H1 (cell line): ENCODE measurements around the gene ARTN. TPM values are rescaled to one million over a fixed set of nuclear protein-coding genes. Genes with fewer than 3 reads are reported as not detected.

Experiments used
- ATF2 ChIP-seq: IDR thresholded peaks from 2 replicates; pipeline ENCODE4 v1.6.1; 2012; ENCODE audit warnings: low read length, inconsistent platforms
- CEBPB ChIP-seq: IDR thresholded peaks from 2 replicates; pipeline ENCODE4 v1.6.1; 2012; ENCODE audit warnings: low read depth, low read length
- CHD1 ChIP-seq: IDR thresholded peaks from 2 replicates; pipeline ENCODE4 v1.6.1; 2012; ENCODE audit warnings: low read depth, low read length, improper control_type of control experiment
- CTBP2 ChIP-seq: IDR thresholded peaks from 2 replicates; pipeline ENCODE4 v1.7.0; 2011; ENCODE audit warnings: borderline replicate concordance, mild to moderate bottlenecking, moderate library complexity, mixed read lengths, low read length; ENCODE audit not compliant: insufficient read depth, insufficient read length
- EZH2 ChIP-seq: fragments of 200-600 bp; sonication (generic); IDR thresholded peaks from 2 replicates; pipeline ENCODE4 v1.7.1; 2012; ENCODE audit warnings: low read depth, mild to moderate bottlenecking, moderate library complexity, low read length, inconsistent platforms; ENCODE audit not compliant: severe bottlenecking
- GABPA ChIP-seq: IDR thresholded peaks from 2 replicates; pipeline ENCODE4 v1.6.1; 2011; ENCODE audit warnings: mild to moderate bottlenecking, low read length, moderate library complexity, borderline replicate concordance; ENCODE audit not compliant: insufficient read depth
- HDAC2 ChIP-seq, 2 experiments: fragments of 300-600 bp in 1 of 2; sonication (generic) in 1 of 2; IDR thresholded peaks; 2 replicates each; pipeline ENCODE4 v1.6.1; 2011 to 2012; ENCODE audit warnings: low read depth in 2 of 2, low read length in 2 of 2, mild to moderate bottlenecking in 2 of 2, moderate library complexity in 2 of 2, borderline replicate concordance in 1 of 2, inconsistent platforms in 1 of 2
- KDM1A ChIP-seq: fragments of 200-600, 300-600 bp; sonication (generic); IDR thresholded peaks from 2 replicates; pipeline ENCODE4 v1.7.1; 2016; ENCODE audit warnings: mild to moderate bottlenecking, low read length, borderline replicate concordance
- NRF1 ChIP-seq: IDR thresholded peaks from 2 replicates; pipeline ENCODE4 v1.6.1; 2011; ENCODE audit warnings: mild to moderate bottlenecking, low read depth, low read length, improper control_type of control experiment
- POLR2A ChIP-seq, 2 experiments: IDR thresholded peaks; 1 replicate in 1 of 2; 2 replicates in 1 of 2; pipeline ENCODE4 v1.6.1; 2011; ENCODE audit warnings: low read depth in 2 of 2, low read length in 2 of 2, mild to moderate bottlenecking in 2 of 2; ENCODE audit errors: control extremely low read depth in 1 of 2
- RXRA ChIP-seq: IDR thresholded peaks from 2 replicates; pipeline ENCODE4 v1.6.1; 2011; ENCODE audit warnings: low read depth, mild to moderate bottlenecking, low read length, moderate library complexity; ENCODE audit not compliant: insufficient read depth
- SIN3A ChIP-seq, 2 experiments: IDR thresholded peaks in 1 of 2; conservative IDR thresholded peaks in 1 of 2; 2 replicates each; pipeline ENCODE4 v1.6.1; 2011 to 2012; ENCODE audit warnings: low read length in 2 of 2, improper control_type of control experiment in 1 of 2, low read depth in 1 of 2, mild to moderate bottlenecking in 1 of 2
- SIX5 ChIP-seq: IDR thresholded peaks from 2 replicates; pipeline ENCODE4 v1.6.1; 2011; ENCODE audit warnings: mild to moderate bottlenecking, low read depth, low read length
- SUZ12 ChIP-seq: fragments of 200-600 bp; sonication (generic); IDR thresholded peaks from 2 replicates; pipeline ENCODE4 v1.6.1; 2012; ENCODE audit warnings: mild to moderate bottlenecking, inconsistent platforms, low read length, moderate library complexity, mixed read lengths
- YY1 ChIP-seq: IDR thresholded peaks from 2 replicates; pipeline ENCODE4 v1.6.1; 2011; ENCODE audit warnings: low read depth, mild to moderate bottlenecking, low read length
- polyA plus RNA-seq, 7 experiments: library from polyadenylated mRNA; depleted of rRNA in 3 of 7; stranded (reverse) in 5 of 7; unstranded in 2 of 7; fragments of >200 nt in 5 of 7; fragments of 200-250 nt in 2 of 7; gene quantifications; 1 replicate in 5 of 7; 2 replicates in 1 of 7; 4 replicates in 1 of 7; pipeline versions ENCODE4 v1.2.1 to v1.2.3, GENCODE V29; 2011 to 2013; ENCODE audit warnings: missing spikeins in 2 of 7, mixed read lengths in 2 of 7
- total RNA-seq: library from RNA; stranded (reverse); fragmentation: NEBNext Ultra II Directional; extraction: Animal tissue kit (Norgen Biotek cat#: 25700); gene quantifications from 2 replicates; pipeline ENCODE4 v1.2.1, GENCODE V29; 2021
- TF ChIP-seq, protein P1 (sequence below): IDR thresholded peaks from 2 replicates; pipeline ENCODE4 v1.6.1; 2012; ENCODE audit warnings: inconsistent platforms
- TF ChIP-seq, protein P2 (sequence below), 3 experiments: IDR thresholded peaks; 1 replicate in 2 of 3; 2 replicates in 1 of 3; pipeline versions ENCODE4 v1.5.1 to v1.6.1; 2011; ENCODE audit warnings: low read length in 3 of 3, mild to moderate bottlenecking in 3 of 3, inconsistent platforms in 2 of 3, low read depth in 1 of 3, moderate library complexity in 1 of 3; ENCODE audit not compliant: insufficient read depth in 1 of 3; ENCODE audit errors: control extremely low read depth in 1 of 3
- TF ChIP-seq, protein P3 (sequence below): IDR thresholded peaks from 2 replicates; pipeline ENCODE4 v1.6.1; 2012; ENCODE audit warnings: inconsistent platforms

Gene ARTN
- total and polyA plus RNA-seq, 2 of the 8 experiments (the other 6 are each of a cell fraction or from before 2014, with no cell fraction given): 13.5 to 22.7 TPM

DNA sequence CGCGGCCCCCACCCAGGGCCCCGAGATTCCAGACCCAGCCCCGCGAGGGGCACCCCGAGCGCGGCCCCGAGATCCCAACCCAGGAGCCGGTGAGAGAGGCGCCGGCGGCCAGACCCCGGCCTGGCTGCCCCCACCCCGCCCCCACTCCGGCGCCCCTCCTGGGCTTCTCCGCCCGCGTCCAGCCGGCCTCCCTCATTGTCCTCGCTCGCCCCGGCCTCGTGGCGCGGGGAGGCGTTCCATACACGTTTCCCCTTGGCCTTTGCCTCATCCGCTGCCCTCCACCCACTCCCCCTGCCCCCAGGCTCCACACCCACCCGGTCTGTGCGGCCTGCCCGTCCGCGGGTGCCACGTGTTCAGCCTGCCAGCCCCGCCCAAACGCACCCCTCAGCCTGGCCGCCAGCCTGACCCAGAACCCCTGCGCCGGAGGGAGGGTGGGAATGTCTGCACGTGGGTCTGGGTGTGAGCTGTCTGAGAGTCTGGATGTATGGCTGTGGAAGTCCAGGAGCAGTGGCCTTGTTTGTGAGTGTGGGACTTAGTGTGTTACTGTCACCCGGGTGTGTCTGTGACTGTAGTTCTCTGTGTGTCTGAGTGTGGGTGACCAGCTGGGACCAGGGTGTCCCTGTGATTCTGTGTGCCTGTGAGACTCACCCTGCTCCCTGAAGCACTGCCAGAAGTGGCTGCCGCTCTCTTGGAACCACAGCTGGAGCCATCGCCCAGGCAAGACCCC, 46.1 kb downstream of the ARTN start (continued):
- TF ChIP-seq CHD1: no peak
- TF ChIP-seq, protein P1, sequence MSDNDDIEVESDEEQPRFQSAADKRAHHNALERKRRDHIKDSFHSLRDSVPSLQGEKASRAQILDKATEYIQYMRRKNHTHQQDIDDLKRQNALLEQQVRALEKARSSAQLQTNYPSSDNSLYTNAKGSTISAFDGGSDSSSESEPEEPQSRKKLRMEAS: peak; percentile 94
- no peak for TF ChIP-seq ATF2
- no peak for TF ChIP-seq GABPA
- TF ChIP-seq RXRA: no peak
- no peak for TF ChIP-seq KDM1A
- no peak for TF ChIP-seq EZH2
- no peak for TF ChIP-seq CEBPB
- TF ChIP-seq, protein P2, sequence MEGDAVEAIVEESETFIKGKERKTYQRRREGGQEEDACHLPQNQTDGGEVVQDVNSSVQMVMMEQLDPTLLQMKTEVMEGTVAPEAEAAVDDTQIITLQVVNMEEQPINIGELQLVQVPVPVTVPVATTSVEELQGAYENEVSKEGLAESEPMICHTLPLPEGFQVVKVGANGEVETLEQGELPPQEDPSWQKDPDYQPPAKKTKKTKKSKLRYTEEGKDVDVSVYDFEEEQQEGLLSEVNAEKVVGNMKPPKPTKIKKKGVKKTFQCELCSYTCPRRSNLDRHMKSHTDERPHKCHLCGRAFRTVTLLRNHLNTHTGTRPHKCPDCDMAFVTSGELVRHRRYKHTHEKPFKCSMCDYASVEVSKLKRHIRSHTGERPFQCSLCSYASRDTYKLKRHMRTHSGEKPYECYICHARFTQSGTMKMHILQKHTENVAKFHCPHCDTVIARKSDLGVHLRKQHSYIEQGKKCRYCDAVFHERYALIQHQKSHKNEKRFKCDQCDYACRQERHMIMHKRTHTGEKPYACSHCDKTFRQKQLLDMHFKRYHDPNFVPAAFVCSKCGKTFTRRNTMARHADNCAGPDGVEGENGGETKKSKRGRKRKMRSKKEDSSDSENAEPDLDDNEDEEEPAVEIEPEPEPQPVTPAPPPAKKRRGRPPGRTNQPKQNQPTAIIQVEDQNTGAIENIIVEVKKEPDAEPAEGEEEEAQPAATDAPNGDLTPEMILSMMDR (IDR thresholded peaks at IDR 0.05; ENCODE audit: control extremely low read depth in 1 of 3, insufficient read depth in 1 of 3, low read depth in 1 of 3, low read length in 3 of 3): no peak
- TF ChIP-seq SIX5: no peak
- TF ChIP-seq HDAC2 (IDR thresholded peaks at IDR 0.05; ENCODE audit: borderline replicate concordance in 1 of 2, low read depth in 2 of 2, low read length in 2 of 2): no peak
- TF ChIP-seq, protein P3, sequence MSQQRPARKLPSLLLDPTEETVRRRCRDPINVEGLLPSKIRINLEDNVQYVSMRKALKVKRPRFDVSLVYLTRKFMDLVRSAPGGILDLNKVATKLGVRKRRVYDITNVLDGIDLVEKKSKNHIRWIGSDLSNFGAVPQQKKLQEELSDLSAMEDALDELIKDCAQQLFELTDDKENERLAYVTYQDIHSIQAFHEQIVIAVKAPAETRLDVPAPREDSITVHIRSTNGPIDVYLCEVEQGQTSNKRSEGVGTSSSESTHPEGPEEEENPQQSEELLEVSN: peak; percentile 74
- TF ChIP-seq SIN3A (conservative IDR thresholded peaks at IDR 0.05 in 1 of 2, IDR thresholded peaks at IDR 0.05 in 1 of 2; ENCODE audit: low read depth in 1 of 2, low read length in 2 of 2): peak in 1 of 2 experiments; percentile 63; a peak in 2 of 4 replicates
- TF ChIP-seq POLR2A (IDR thresholded peaks at IDR 0.05; ENCODE audit: control extremely low read depth in 1 of 2, low read depth in 2 of 2, low read length in 2 of 2): no peak
- TF ChIP-seq NRF1: no peak
- TF ChIP-seq YY1: no peak
- no peak for TF ChIP-seq CTBP2
- no peak for TF ChIP-seq SUZ12
